ENCODE results near the gene CHP1.
"Not testable (repeated sequence)": the region's sequence is repeated elsewhere in the genome, so short reads cannot be mapped to it uniquely, and the experiment has no call there.

CHP1 gene

DNA sequence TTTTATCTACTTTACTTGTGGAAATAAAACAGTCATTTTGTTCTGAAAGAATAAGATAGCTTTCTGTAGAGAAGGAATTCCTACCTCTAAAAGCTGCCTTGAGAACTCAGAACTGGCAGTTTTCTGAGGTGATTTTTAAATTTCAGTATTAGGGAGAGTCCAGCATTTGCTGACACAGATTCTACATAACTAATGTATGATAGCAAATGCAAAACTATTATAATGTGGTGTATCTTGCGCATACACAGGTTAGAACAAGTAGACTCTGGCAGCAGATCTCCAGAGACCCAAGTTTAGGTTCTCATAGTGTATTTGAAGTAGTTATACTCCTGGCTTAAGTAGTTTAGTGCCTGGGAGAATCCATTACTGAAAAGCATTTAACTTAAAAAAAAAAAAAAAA, 70.5 kb downstream of the CHP1 start:
- no peak for DNase-seq

DNA sequence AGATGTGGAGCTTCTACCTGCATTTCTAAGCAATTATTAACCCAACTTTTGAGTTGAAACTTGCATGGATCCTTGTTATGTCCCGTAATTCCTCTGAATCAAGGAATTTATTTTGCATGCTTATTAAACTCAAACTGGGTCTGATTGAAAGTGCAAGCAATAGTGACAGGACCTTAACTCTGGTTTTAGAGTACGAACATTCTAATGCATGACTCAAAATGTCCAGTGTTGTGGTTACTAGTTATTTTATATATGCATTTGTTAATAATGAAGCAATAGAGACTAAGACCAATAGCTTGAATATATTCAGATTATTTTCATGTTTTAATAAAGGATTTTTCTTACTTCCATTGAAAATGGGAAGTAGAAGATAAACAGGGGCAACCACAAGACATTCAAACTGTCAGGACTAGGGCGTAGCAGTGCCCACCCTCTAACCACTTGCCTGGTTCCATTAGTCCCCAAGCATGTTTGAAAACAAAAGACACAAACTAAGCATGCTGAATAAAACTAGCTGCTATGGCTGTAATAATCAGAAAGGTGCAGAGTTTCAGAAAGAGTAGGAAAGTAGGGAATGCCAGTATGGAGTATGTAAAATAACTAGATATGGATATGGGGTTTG, 73.2 kb downstream of the CHP1 start:
- DNase-seq, result no peak

DNA sequence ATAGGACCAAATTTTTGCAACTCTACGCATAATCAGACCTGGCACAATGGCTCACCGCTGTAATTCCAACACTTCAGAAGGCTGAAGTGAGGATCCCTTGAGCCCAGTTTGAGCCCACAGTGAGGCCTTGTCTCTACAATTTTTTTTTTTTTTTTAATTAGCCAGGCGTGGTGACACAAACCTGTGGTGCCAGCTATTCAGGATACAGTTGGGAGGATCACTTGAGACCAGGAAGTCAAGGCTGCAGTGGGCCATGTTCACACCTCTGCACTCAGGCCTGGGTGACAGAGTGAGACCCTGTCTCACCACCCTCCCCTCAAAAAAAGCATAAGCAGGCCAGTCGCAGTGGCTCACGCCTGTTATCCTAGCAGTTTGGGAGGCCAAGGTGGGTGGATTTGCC, 76.6 kb downstream of the CHP1 start:
- no peak for DNase-seq

DNA sequence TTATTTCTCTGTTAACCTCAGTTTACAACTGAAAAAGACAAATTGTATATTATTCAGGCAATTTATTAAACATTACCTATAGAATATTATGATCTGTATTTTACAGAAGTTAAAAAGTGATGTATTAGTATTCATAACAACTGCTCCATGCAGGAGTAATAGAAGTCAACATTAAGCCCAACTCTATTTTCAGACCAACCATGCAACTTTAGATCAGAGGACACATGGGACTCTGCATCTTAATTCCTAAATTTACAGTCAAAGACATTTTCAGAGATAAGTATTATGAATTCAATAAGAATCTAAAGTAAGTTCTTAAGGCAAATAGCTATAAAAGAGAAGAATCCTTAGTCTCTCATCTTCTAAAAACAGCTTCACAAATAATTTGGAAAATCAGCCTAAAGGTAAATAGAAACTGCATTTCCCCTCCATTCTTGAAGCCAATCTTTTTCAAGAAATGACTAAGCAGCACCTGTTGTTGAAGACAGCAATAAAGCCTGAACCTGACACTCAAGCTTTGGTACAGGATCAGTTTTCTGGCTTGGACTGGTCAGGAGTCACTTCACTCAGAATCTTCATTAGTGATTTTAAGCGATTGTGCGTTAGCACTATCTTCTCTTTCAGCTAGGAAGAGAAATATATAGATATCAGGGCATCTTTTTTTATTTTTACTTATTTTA, 78.3 kb downstream of the CHP1 start:
- no peak for DNase-seq

DNA sequence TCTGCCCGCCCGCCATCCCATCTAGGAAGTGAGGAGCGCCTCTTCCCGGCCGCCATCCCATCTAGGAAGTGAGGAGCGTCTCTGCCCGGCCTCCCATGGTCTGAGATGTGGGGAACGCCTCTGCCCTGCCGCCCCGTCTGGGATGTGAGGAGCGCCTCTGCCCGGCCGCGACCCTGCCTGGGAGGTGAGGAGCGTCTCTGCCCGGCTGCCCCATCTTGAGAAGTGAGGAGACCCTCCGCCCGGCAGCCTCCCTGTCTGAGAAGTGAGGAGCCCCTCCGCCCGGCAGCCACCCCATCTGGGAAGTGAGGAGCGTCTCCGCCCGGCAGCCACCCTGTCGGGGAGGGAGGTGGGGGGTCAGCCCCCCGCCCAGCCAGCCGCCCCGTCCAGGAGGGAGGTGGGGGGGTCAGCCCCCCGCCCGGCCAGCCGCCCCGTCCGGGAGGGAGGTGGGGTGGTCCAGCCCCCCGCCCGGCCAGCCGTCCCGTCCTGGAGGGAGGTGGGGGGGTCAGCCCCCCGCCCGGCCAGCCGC, 89.8 kb downstream of the CHP1 start:
- not testable (repeated sequence) for DNase-seq

DNA sequence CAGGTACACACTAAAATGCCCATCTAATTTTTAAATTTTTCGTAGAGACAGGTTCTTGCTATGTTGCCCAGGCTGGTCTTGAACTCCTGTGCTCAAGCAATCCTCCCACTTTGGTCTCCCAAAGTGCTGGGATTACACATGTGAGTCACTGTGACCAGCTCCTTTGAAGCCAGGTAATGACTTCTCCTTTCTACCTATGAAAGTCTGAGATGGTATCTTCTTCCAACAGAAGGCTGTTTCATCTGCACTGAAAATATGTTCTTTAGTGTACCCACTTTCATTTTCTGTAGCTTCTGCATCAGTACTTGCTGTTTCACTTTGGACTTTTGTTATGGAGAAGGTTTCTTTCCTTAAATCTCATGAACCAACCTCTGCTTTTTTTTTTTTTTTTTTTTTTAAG, 92.5 kb downstream of the CHP1 start:
- DNase-seq, result no peak

DNA sequence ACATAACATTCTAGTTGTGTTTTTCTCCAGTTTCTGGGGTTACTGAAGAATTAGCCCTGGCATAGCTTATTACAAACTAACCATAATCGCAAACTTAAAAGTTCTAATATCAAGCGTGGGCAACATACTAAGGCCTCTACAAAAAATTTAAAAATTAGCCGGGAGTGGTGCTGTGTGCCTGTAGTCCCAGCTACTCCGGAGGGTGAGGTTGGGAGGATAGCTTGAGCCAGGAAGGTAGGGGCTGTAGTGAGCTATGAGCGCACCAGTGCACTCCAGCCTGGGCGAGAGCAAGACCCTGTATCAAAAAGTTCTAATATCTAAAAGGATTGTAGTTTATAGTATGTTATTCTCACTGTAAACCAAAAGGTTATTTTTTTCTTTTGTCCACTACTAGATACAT, 100.2 kb downstream of the CHP1 start:
- DNase-seq, result no peak

Measured in activated CD4-positive, CD25-positive, alpha-beta regulatory T cell treated with anti-CD3 and anti-CD28 coated beads, Interleukin-2, amount 50 U/mL, for 72 hours (primary cell).